Endothelial cell (in vitro differentiated cells): ENCODE measurements around the gene SLC7A7. TPM values are rescaled to one million over a fixed set of nuclear protein-coding genes. Genes with fewer than 3 reads are reported as not detected.

Experiments used
- DNase-seq: peaks from one replicate; pipeline ENCODE4 v3.0.0; 2021; ENCODE audit warnings: low spot score
- H3K27ac Mint-ChIP-seq: one replicate; pipeline ENCODE4 v1.8.0; 2021; ENCODE audit warnings: mixed read lengths, inconsistent platforms; ENCODE audit not compliant: unreplicated experiment
- H3K27me3 Mint-ChIP-seq: one replicate; pipeline ENCODE4 v1.8.0; 2021; ENCODE audit warnings: mild to moderate bottlenecking, moderate library complexity, mixed read lengths, inconsistent platforms; ENCODE audit not compliant: unreplicated experiment
- H3K36me3 Mint-ChIP-seq: one replicate; pipeline ENCODE4 v1.8.0; 2021; ENCODE audit warnings: mild to moderate bottlenecking, low read depth, mixed read lengths, inconsistent platforms; ENCODE audit not compliant: unreplicated experiment
- H3K4me1 Mint-ChIP-seq: one replicate; pipeline ENCODE4 v1.8.0; 2021; ENCODE audit warnings: mild to moderate bottlenecking, mixed read lengths, inconsistent platforms; ENCODE audit not compliant: unreplicated experiment
- H3K4me3 Mint-ChIP-seq: one replicate; pipeline ENCODE4 v1.8.0; 2021; ENCODE audit warnings: mild to moderate bottlenecking, mixed read lengths, inconsistent platforms; ENCODE audit not compliant: unreplicated experiment
- H3K9me3 Mint-ChIP-seq: one replicate; pipeline ENCODE4 v1.8.0; 2021; ENCODE audit warnings: mixed read lengths, inconsistent platforms; ENCODE audit not compliant: unreplicated experiment
- total RNA-seq: library from RNA; stranded (reverse); fragmentation: NEBNext Ultra II Directional; extraction: Animal tissue kit (Norgen Biotek cat#: 25700); gene quantifications from one replicate; pipeline ENCODE4 v1.2.1, GENCODE V29; 2021; ENCODE audit not compliant: unreplicated experiment
- TF ChIP-seq, protein P1 (sequence below): fragments of 200-600 bp; sonication (generic); IDR thresholded peaks from one replicate; pipeline ENCODE4 v1.5.0; 2021; ENCODE audit warnings: antibody characterized with exemption; ENCODE audit not compliant: unreplicated experiment

The SLC7A7 gene
- total RNA-seq, 1 donor from 2014 or later: 15.0 TPM

GRCh38 chr14:22839159-22839779 lies 24.0 kb upstream of the SLC7A7 start:
- TF ChIP-seq, protein P1, sequence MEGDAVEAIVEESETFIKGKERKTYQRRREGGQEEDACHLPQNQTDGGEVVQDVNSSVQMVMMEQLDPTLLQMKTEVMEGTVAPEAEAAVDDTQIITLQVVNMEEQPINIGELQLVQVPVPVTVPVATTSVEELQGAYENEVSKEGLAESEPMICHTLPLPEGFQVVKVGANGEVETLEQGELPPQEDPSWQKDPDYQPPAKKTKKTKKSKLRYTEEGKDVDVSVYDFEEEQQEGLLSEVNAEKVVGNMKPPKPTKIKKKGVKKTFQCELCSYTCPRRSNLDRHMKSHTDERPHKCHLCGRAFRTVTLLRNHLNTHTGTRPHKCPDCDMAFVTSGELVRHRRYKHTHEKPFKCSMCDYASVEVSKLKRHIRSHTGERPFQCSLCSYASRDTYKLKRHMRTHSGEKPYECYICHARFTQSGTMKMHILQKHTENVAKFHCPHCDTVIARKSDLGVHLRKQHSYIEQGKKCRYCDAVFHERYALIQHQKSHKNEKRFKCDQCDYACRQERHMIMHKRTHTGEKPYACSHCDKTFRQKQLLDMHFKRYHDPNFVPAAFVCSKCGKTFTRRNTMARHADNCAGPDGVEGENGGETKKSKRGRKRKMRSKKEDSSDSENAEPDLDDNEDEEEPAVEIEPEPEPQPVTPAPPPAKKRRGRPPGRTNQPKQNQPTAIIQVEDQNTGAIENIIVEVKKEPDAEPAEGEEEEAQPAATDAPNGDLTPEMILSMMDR: no peak
- Mint-ChIP-seq H3K27ac (peak overlapping the region; percentile 94), H3K36me3 (peaks cover 41% of the 10 kb centered on the region), H3K27me3 (peaks cover 18% of the 10 kb centered on the region), H3K4me1 (peaks cover 68% of the 10 kb centered on the region), H3K4me3 (peak overlapping the region; percentile 100), H3K9me3 (no peaks in the 10 kb centered on the region)
- no peak for DNase-seq

GRCh38 chr14:22838631-22839041 lies 23.4 kb upstream of the SLC7A7 start:
- Mint-ChIP-seq H3K36me3 (peaks cover 37% of the 10 kb centered on the region), H3K27me3 (peaks cover 19% of the 10 kb centered on the region), H3K4me3 (peak overlapping the region; percentile 100), H3K27ac (peak overlapping the region; percentile 94), H3K4me1 (peaks cover 74% of the 10 kb centered on the region), H3K9me3 (no peaks in the 10 kb centered on the region)
- DNase-seq: no peak
- TF ChIP-seq, protein P1: no peak

- peaks cover 19% of the 10 kb centered on the region for H3K27me3 Mint-ChIP-seq
- TF ChIP-seq, protein P1: no peak
- no peaks in the 10 kb centered on the region for H3K9me3 Mint-ChIP-seq
- no peak for DNase-seq
- H3K36me3 Mint-ChIP-seq: peaks cover 30% of the 10 kb centered on the region
- peaks cover 70% of the 10 kb centered on the region for H3K4me1 Mint-ChIP-seq
- peak overlapping the region; percentile 100 for H3K4me3 Mint-ChIP-seq
- H3K27ac Mint-ChIP-seq: peak overlapping the region; percentile 84
These were observed 22.7 kb upstream of the SLC7A7 start for GRCh38 chr14:22837750-22838538.

GRCh38 chr14:22837114-22837749 lies 22.0 kb upstream of the SLC7A7 start:
- Mint-ChIP-seq H3K36me3 (peaks cover 23% of the 10 kb centered on the region), H3K27ac (peak overlapping the region; percentile 96), H3K4me3 (peak overlapping the region; percentile 100), H3K9me3 (no peaks in the 10 kb centered on the region), H3K27me3 (peaks cover 19% of the 10 kb centered on the region), H3K4me1 (peaks cover 63% of the 10 kb centered on the region)
- TF ChIP-seq, protein P1: no peak
- DNase-seq: no peak
